Measurements from ENCODE around the gene ADGRV1. TPM values are rescaled to one million over a fixed set of nuclear protein-coding genes. Genes with fewer than 3 reads are reported as not detected.

The ADGRV1 gene
- total RNA-seq, 1 experiment from 2014 or later, result 6.8 TPM

DNA sequence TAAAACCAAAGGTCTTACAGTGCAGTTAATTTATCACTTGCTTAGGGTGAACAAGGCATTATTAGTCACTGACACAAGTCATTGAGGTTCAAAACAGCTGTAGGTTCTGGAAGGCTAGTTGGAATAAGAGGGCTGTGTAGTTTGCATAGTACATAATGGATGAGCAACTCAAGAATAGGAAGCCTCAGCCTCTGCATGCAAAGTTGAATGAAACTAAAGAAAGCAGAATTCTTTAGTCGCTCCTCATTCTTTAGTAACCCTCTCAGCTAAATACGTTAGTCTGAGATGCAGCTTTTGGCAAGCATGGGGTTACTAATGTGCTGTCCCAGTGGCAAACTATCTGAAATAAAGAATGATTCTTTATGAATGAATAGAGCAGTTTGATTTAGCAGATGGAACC lies 74.2 kb downstream of the ADGRV1 start:
- no TSS peak for BruUV-seq (replicated peaks)
- no peak for TF ChIP-seq EZH2 (IDR thresholded peaks at IDR 0.05; ENCODE audit: borderline replicate concordance, low read depth, low read length, poor library complexity, severe bottlenecking)
- TF ChIP-seq, protein P1, sequence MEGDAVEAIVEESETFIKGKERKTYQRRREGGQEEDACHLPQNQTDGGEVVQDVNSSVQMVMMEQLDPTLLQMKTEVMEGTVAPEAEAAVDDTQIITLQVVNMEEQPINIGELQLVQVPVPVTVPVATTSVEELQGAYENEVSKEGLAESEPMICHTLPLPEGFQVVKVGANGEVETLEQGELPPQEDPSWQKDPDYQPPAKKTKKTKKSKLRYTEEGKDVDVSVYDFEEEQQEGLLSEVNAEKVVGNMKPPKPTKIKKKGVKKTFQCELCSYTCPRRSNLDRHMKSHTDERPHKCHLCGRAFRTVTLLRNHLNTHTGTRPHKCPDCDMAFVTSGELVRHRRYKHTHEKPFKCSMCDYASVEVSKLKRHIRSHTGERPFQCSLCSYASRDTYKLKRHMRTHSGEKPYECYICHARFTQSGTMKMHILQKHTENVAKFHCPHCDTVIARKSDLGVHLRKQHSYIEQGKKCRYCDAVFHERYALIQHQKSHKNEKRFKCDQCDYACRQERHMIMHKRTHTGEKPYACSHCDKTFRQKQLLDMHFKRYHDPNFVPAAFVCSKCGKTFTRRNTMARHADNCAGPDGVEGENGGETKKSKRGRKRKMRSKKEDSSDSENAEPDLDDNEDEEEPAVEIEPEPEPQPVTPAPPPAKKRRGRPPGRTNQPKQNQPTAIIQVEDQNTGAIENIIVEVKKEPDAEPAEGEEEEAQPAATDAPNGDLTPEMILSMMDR (conservative IDR thresholded peaks at IDR 0.05; ENCODE audit: low read depth, low read length), result no peak
- POLR2A ChIA-PET (ENCODE audit: low non-redundant PET), result no interaction called here
- H3K4me3 ChIP-seq (ENCODE audit: low read depth, low read length, poor library complexity, severe bottlenecking), result no peak overlapping the region
- H3K36me3 ChIP-seq (ENCODE audit: insufficient read depth, low read length, poor library complexity, severe bottlenecking), result no peaks in the 10 kb centered on the region
- no peak for DNase-seq (ENCODE audit: low spot score)
- no peaks in the 10 kb centered on the region for H3K9me3 ChIP-seq (ENCODE audit: low read depth, low read length, poor library complexity, severe bottlenecking)
- H3K4me1 ChIP-seq (ENCODE audit: insufficient read depth, low read length, poor library complexity, severe bottlenecking), result no peaks in the 10 kb centered on the region
- H3K27me3 ChIP-seq (replicated peaks; ENCODE audit: insufficient read depth, low read depth, low read length, poor library complexity), result no peaks in the 10 kb centered on the region
- H3K27ac ChIP-seq (ENCODE audit: low read depth, low read length, poor library complexity, severe bottlenecking), result no peak overlapping the region
- intact Hi-C loops (cut with micrococcal nuclease; ENCODE audit: unreplicated experiment), result no loop called here
- CTCF ChIA-PET, result no interaction called here

DNA sequence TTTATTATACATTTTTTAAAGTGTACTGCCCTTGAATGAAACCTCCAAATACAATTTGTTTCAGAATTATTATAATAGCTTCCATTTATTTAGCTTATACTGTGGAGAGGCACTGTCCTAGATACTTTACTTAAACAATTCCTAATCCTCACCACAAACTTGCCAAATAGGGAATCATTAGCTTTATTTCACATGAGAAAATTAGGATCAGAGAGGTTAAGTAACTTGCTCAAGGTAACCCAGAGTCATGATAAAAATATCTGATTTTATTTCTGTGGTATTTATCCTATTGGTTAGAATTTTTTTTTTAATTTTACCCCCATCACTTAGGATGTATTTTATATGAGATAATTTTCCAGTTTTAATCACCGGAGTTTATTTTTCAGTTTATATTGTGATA lies 78.4 kb downstream of the ADGRV1 start:
- H3K9me3 ChIP-seq (ENCODE audit: low read depth, low read length, poor library complexity, severe bottlenecking), result no peaks in the 10 kb centered on the region
- intact Hi-C loops (cut with micrococcal nuclease; ENCODE audit: unreplicated experiment), result no loop called here
- TF ChIP-seq, protein P1 (conservative IDR thresholded peaks at IDR 0.05; ENCODE audit: low read depth, low read length), result no peak
- no peak for TF ChIP-seq EZH2 (IDR thresholded peaks at IDR 0.05; ENCODE audit: borderline replicate concordance, low read depth, low read length, poor library complexity, severe bottlenecking)
- H3K4me3 ChIP-seq (ENCODE audit: low read depth, low read length, poor library complexity, severe bottlenecking), result no peak overlapping the region
- no TSS peak for BruUV-seq (replicated peaks)
- no peak for DNase-seq (ENCODE audit: low spot score)
- H3K36me3 ChIP-seq (ENCODE audit: insufficient read depth, low read length, poor library complexity, severe bottlenecking), result no peaks in the 10 kb centered on the region
- no peak overlapping the region for H3K27ac ChIP-seq (ENCODE audit: low read depth, low read length, poor library complexity, severe bottlenecking)
- POLR2A ChIA-PET (ENCODE audit: low non-redundant PET), result interaction anchor here (0.6 kb wide), 1 partner anchor 884 kb away, joined by 5 read pairs; no protein-coding TSS in a partner anchor
- no peaks in the 10 kb centered on the region for H3K4me1 ChIP-seq (ENCODE audit: insufficient read depth, low read length, poor library complexity, severe bottlenecking)
- H3K27me3 ChIP-seq (replicated peaks; ENCODE audit: insufficient read depth, low read depth, low read length, poor library complexity), result no peaks in the 10 kb centered on the region
- CTCF ChIA-PET, result no interaction called here

- H3K4me1 ChIP-seq (ENCODE audit: insufficient read depth, low read length, poor library complexity, severe bottlenecking), result no peaks in the 10 kb centered on the region
- BruUV-seq (replicated peaks), result no TSS peak
- CTCF ChIA-PET, result no interaction called here
- no peaks in the 10 kb centered on the region for H3K27me3 ChIP-seq (replicated peaks; ENCODE audit: insufficient read depth, low read depth, low read length, poor library complexity)
- intact Hi-C loops (cut with micrococcal nuclease; ENCODE audit: unreplicated experiment), result no loop called here
- H3K27ac ChIP-seq (ENCODE audit: low read depth, low read length, poor library complexity, severe bottlenecking), result no peak overlapping the region
- no peak for TF ChIP-seq EZH2 (IDR thresholded peaks at IDR 0.05; ENCODE audit: borderline replicate concordance, low read depth, low read length, poor library complexity, severe bottlenecking)
- TF ChIP-seq, protein P1 (conservative IDR thresholded peaks at IDR 0.05; ENCODE audit: low read depth, low read length), result no peak
- DNase-seq (ENCODE audit: low spot score), result no peak
- no peak overlapping the region for H3K4me3 ChIP-seq (ENCODE audit: low read depth, low read length, poor library complexity, severe bottlenecking)
- no peaks in the 10 kb centered on the region for H3K36me3 ChIP-seq (ENCODE audit: insufficient read depth, low read length, poor library complexity, severe bottlenecking)
- POLR2A ChIA-PET (ENCODE audit: low non-redundant PET), result no interaction called here
- H3K9me3 ChIP-seq (ENCODE audit: low read depth, low read length, poor library complexity, severe bottlenecking), result no peaks in the 10 kb centered on the region
Measured at GRCh38 chr5:90637731-90638130, 79.1 kb downstream of the ADGRV1 start.

Data from A673 (cell line).